Astrocyte (in vitro differentiated cells and primary cell): ENCODE data around the gene LCN1. TPM values are rescaled to one million over a fixed set of nuclear protein-coding genes. Genes with fewer than 3 reads are reported as not detected.

Experiments used
- DNase-seq: peaks from one replicate; pipeline ENCODE4 v3.0.0-alpha.2; 2010; ENCODE audit warnings: low read depth
- FAIRE-seq: peaks from 2 replicates; lab custom pipeline; 2011; peaks lifted over from hg19 to GRCh38; lab: Jason Lieb, UNC
- H2AFZ ChIP-seq: 2 replicates; pipeline ENCODE4 v1.6.0; 2012; ENCODE audit warnings: low read depth, low read length, inconsistent platforms
- H3K27ac ChIP-seq: 2 replicates; pipeline ENCODE4 v1.5.1; 2011; ENCODE audit warnings: low read depth, low read length, inconsistent platforms
- H3K27me3 ChIP-seq: 2 replicates; pipeline ENCODE4 v1.6.0; 2011; ENCODE audit warnings: low read length, inconsistent platforms; ENCODE audit not compliant: insufficient read depth
- H3K36me3 ChIP-seq: 2 replicates; pipeline ENCODE4 v1.5.1; 2011; ENCODE audit warnings: low read length, inconsistent platforms; ENCODE audit not compliant: insufficient read depth
- H3K4me1 ChIP-seq: 2 replicates; pipeline ENCODE4 v1.5.1; 2011; ENCODE audit warnings: low read length, inconsistent platforms; ENCODE audit not compliant: insufficient read depth
- H3K4me2 ChIP-seq: 2 replicates; pipeline ENCODE4 v1.6.0; 2012; ENCODE audit warnings: low read length, inconsistent platforms
- H3K4me3 ChIP-seq: 2 replicates; pipeline ENCODE4 v1.5.1; 2011; ENCODE audit warnings: low read depth, mild to moderate bottlenecking, low read length, inconsistent platforms; ENCODE audit not compliant: insufficient read depth
- H3K79me2 ChIP-seq: 2 replicates; pipeline ENCODE4 v1.6.0; 2012; ENCODE audit warnings: mild to moderate bottlenecking, low read length, inconsistent platforms; ENCODE audit not compliant: insufficient read depth
- H3K9ac ChIP-seq: 2 replicates; pipeline ENCODE4 v1.6.0; 2012; ENCODE audit warnings: mild to moderate bottlenecking, low read length, inconsistent platforms
- H3K9me3 ChIP-seq: 2 replicates; pipeline ENCODE4 v1.5.1; 2012; ENCODE audit warnings: low read depth, mild to moderate bottlenecking, low read length, inconsistent platforms; ENCODE audit not compliant: insufficient read depth
- H4K20me1 ChIP-seq: 2 replicates; pipeline ENCODE4 v1.6.0; 2012; ENCODE audit warnings: low read length, inconsistent platforms; ENCODE audit not compliant: insufficient read depth
- H3K27ac Mint-ChIP-seq: one replicate; pipeline ENCODE4 v1.8.0; 2021; ENCODE audit warnings: mild to moderate bottlenecking, mixed read lengths; ENCODE audit not compliant: unreplicated experiment
- H3K27me3 Mint-ChIP-seq: one replicate; pipeline ENCODE4 v1.8.0; 2021; ENCODE audit warnings: low read depth, mixed read lengths; ENCODE audit not compliant: unreplicated experiment
- H3K36me3 Mint-ChIP-seq: one replicate; pipeline ENCODE4 v1.8.0; 2021; ENCODE audit warnings: low read depth, mixed read lengths; ENCODE audit not compliant: unreplicated experiment
- H3K4me1 Mint-ChIP-seq: one replicate; pipeline ENCODE4 v1.8.0; 2021; ENCODE audit warnings: low read depth, mixed read lengths; ENCODE audit not compliant: unreplicated experiment
- H3K4me3 Mint-ChIP-seq: one replicate; pipeline ENCODE4 v1.8.0; 2021; ENCODE audit warnings: mild to moderate bottlenecking, moderate library complexity, mixed read lengths; ENCODE audit not compliant: unreplicated experiment
- H3K9me3 Mint-ChIP-seq: one replicate; pipeline ENCODE4 v1.8.0; 2021; ENCODE audit warnings: mild to moderate bottlenecking, mixed read lengths; ENCODE audit not compliant: unreplicated experiment
- EZH2 ChIP-seq: IDR thresholded peaks from 2 replicates; pipeline ENCODE4 v1.6.1; 2012; ENCODE audit warnings: mild to moderate bottlenecking, low read length, inconsistent platforms; ENCODE audit not compliant: insufficient read depth
- total RNA-seq: library from RNA; stranded (reverse); gene quantifications from 2 replicates; pipeline ENCODE4 v1.2.1, GENCODE V29; 2021
- TF ChIP-seq, protein P1 (sequence below): IDR thresholded peaks from 2 replicates; pipeline ENCODE4 v1.5.1; 2011; ENCODE audit warnings: low read depth, mild to moderate bottlenecking, inconsistent platforms, low read length, moderate library complexity; ENCODE audit not compliant: insufficient read depth

LCN1 gene
- total RNA-seq, 1 donor from 2014 or later, result not detected

DNA sequence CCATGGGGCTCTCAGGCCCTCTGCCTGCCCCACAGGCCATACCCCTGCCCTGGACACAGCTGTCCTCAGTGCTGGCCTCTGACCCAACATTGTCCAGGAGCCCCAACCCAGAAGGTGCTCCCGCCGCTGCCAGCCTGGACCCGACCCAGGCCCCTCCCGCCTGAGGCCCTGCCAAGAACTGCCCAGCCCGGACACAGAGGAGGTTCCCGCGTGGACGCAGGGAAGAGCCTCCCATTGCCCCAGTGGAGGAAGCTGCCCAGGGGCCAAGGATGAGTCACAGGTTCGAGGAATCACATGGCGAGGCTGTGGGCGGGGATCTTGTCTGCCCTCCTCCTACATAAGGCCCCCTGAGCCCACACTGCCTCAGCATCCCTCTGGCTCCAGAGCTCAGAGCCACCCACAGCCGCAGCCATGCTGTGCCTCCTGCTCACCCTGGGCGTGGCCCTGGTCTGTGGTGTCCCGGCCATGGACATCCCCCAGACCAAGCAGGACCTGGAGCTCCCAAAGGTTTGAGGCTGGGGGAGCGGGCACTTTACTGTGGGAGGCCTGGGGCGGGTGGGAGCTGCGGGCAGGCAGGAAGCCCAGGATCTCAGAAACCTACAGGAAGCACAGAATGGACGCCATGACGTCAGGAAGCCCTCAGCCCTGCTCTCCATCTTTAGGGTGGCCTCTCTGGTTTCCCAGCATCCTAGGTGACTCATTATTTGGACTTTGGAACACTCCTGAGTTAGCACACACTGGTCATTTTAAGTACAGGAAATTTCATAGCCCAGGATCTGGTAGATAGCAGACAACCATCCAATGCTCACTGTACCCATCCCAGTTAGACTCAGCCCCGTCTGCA is 40.4 kb downstream of the LCN1 start, which contains the start of gene PAEP:
Gene PAEP, plus strand, starts transcription at position 366 of the 844 bp plus-strand sequence.
- Mint-ChIP-seq H3K27ac (no peak within 1 kb of the TSS), H3K4me3 (no peak within 1 kb of the TSS), H3K9me3 (peaks cover 2% of the 10 kb centered on the region), H3K4me1 (no peaks in the 10 kb centered on the region), H3K36me3 (no peaks in the 10 kb centered on the region), H3K27me3 (peaks cover 21% of the 10 kb centered on the region)
- no peak within 1 kb of the TSS for H3K4me3 ChIP-seq
- no peaks in the 10 kb centered on the region for H3K4me1 ChIP-seq
- no peaks in the 10 kb centered on the region for H3K27me3 ChIP-seq
- no peak within 1 kb of the TSS for H3K27ac ChIP-seq
- TF ChIP-seq, protein P1, sequence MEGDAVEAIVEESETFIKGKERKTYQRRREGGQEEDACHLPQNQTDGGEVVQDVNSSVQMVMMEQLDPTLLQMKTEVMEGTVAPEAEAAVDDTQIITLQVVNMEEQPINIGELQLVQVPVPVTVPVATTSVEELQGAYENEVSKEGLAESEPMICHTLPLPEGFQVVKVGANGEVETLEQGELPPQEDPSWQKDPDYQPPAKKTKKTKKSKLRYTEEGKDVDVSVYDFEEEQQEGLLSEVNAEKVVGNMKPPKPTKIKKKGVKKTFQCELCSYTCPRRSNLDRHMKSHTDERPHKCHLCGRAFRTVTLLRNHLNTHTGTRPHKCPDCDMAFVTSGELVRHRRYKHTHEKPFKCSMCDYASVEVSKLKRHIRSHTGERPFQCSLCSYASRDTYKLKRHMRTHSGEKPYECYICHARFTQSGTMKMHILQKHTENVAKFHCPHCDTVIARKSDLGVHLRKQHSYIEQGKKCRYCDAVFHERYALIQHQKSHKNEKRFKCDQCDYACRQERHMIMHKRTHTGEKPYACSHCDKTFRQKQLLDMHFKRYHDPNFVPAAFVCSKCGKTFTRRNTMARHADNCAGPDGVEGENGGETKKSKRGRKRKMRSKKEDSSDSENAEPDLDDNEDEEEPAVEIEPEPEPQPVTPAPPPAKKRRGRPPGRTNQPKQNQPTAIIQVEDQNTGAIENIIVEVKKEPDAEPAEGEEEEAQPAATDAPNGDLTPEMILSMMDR, result no peak
- TF ChIP-seq EZH2, result no peak
- no peaks in the 10 kb centered on the region for H3K79me2 ChIP-seq
- H3K4me2 ChIP-seq, result no peak within 1 kb of the TSS
- DNase-seq (no peak), FAIRE-seq (no peak)
- H3K9me3 ChIP-seq, result peaks cover 2% of the 10 kb centered on the region
- H4K20me1 ChIP-seq, result no peaks in the 10 kb centered on the region
- H3K36me3 ChIP-seq, result no peaks in the 10 kb centered on the region
- H3K9ac ChIP-seq, result no peak within 1 kb of the TSS
- no peak within 1 kb of the TSS for H2AFZ ChIP-seq

DNA sequence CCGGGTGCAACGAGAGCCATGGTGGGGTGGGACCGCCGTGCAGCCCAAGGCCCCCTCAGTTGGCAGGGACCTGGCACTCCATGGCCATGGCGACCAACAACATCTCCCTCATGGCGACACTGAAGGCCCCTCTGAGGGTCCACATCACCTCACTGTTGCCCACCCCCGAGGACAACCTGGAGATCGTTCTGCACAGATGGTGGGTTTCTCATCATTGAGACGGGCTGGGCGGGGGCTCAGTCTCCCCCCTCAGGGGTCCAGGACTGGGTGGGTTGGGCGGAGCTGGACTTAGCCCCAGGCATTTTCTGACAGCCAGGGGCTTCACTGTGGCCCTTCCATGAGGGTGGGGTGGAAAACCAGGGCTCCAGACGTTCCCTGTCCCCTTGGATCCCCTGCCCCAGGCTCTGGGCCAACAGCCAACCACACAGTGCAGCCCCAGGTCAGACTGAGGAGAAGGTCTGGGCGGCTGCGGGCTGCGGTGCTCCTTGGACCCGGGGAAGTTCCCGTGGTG is 41.0 kb downstream of the LCN1 start:
- Histone ChIP-seq H4K20me1 (no peaks in the 10 kb centered on the region), H2AFZ (no peak overlapping the region), H3K79me2 (no peaks in the 10 kb centered on the region), H3K36me3 (no peaks in the 10 kb centered on the region), H3K4me2 (no peak overlapping the region), H3K4me1 (no peaks in the 10 kb centered on the region), H3K9ac (no peak overlapping the region), H3K27ac (no peak overlapping the region), H3K9me3 (peaks cover 2% of the 10 kb centered on the region), H3K27me3 (no peaks in the 10 kb centered on the region), H3K4me3 (no peak overlapping the region)
- TF ChIP-seq EZH2, result no peak
- TF ChIP-seq, protein P1, result no peak
- Mint-ChIP-seq H3K9me3 (peaks cover 5% of the 10 kb centered on the region), H3K4me3 (no peak overlapping the region), H3K27ac (no peak overlapping the region), H3K27me3 (peaks cover 27% of the 10 kb centered on the region), H3K36me3 (no peaks in the 10 kb centered on the region), H3K4me1 (no peaks in the 10 kb centered on the region)
- no peak for FAIRE-seq
- no peak for DNase-seq

DNA sequence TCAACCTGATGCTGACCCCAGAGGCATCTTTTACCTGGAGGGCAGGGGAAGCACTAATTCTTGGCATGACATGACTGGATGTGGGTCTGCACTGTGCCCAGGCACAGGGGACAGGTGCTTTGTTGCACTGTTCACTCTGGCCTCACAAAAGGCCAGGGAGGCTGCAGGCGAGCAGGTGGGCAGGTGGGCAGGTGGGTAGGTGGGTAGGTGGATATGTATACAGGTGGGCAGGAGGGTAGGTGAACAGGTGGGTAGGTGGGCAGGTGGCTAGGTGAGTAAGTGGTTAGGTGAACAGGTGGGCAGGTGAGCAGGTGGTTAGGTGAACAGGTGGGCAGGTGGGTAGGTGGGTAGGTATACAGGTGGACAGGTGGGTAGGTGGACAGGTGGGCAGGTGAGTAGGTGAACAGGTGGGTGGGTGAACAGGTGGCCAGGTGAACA is 41.8 kb downstream of the LCN1 start:
- Mint-ChIP-seq H3K4me1 (no peaks in the 10 kb centered on the region), H3K9me3 (peaks cover 7% of the 10 kb centered on the region), H3K36me3 (no peaks in the 10 kb centered on the region), H3K27me3 (peaks cover 25% of the 10 kb centered on the region), H3K4me3 (no peak overlapping the region), H3K27ac (no peak overlapping the region)
- H2AFZ ChIP-seq, result no peak overlapping the region
- no peaks in the 10 kb centered on the region for H4K20me1 ChIP-seq
- no peak overlapping the region for H3K4me3 ChIP-seq
- no peak overlapping the region for H3K9ac ChIP-seq
- H3K27ac ChIP-seq, result no peak overlapping the region
- peaks cover 2% of the 10 kb centered on the region for H3K9me3 ChIP-seq
- H3K4me1 ChIP-seq, result no peaks in the 10 kb centered on the region
- H3K4me2 ChIP-seq, result no peak overlapping the region
- no peak for FAIRE-seq
- H3K27me3 ChIP-seq, result no peaks in the 10 kb centered on the region
- TF ChIP-seq, protein P1, result no peak
- no peak for TF ChIP-seq EZH2
- DNase-seq, result no peak
- H3K36me3 ChIP-seq, result no peaks in the 10 kb centered on the region
- no peaks in the 10 kb centered on the region for H3K79me2 ChIP-seq
